Endothelial cell of umbilical vein (primary cell): ENCODE data around the gene OR8A1. TPM values are rescaled to one million over a fixed set of nuclear protein-coding genes. Genes with fewer than 3 reads are reported as not detected.

Source experiments
- BruUV-seq: library from RNA; stranded (reverse); fragments of 400-500 nt; replicated peaks from 2 replicates; lab custom pipeline; 2021; lab: Mats Ljungman, UMichigan
- CTCF ChIA-PET: fragments of 300-600, 350-600 bp; sonication (Branson Sonifier 250); formaldehyde crosslinking; loops from one replicate; lab custom pipeline; 2021; ENCODE audit warnings: antibody characterized with exemption, inconsistent platforms; lab: Charles Lee
- POLR2A ChIA-PET: fragments of 300-600, 350-600 bp; sonication (Branson Sonifier 250); formaldehyde crosslinking; loops from one replicate; lab custom pipeline; 2021; ENCODE audit warnings: antibody characterized with exemption, inconsistent platforms; lab: Charles Lee
- DNase-seq: peaks from one replicate; pipeline ENCODE4 v3.0.0-alpha.2; 2011; ENCODE audit warnings: low read depth, low spot score
- FAIRE-seq: peaks from 2 replicates; lab custom pipeline; 2011; peaks lifted over from hg19 to GRCh38; lab: Jason Lieb, UNC
- H2AFZ ChIP-seq: 2 replicates; pipeline ENCODE4 v1.6.0; 2012; ENCODE audit warnings: low read depth, low read length, control low read depth, inconsistent platforms
- H3K27ac ChIP-seq: 2 replicates; pipeline ENCODE4 v1.5.1; 2011; ENCODE audit warnings: low read depth, mild to moderate bottlenecking, control low read depth, low read length, moderate library complexity; ENCODE audit not compliant: insufficient read depth
- H3K27me3 ChIP-seq, 2 experiments: 2 replicates each; pipeline versions ENCODE4 v1.6.0 to v1.6.1; 2011; ENCODE audit warnings: low read length in 2 of 2, mixed read lengths in 1 of 2; ENCODE audit not compliant: control insufficient read depth in 2 of 2, insufficient read depth in 2 of 2
- H3K36me3 ChIP-seq, 2 experiments: 2 replicates in 1 of 2; 3 replicates in 1 of 2; pipeline ENCODE4 v1.5.1; 2011; ENCODE audit warnings: low read length in 2 of 2, mild to moderate bottlenecking in 1 of 2, moderate library complexity in 1 of 2; ENCODE audit not compliant: control insufficient read depth in 2 of 2, insufficient read depth in 2 of 2; ENCODE audit errors: extremely low read depth in 1 of 2
- H3K4me1 ChIP-seq: 3 replicates; pipeline ENCODE4 v1.5.1; 2011; ENCODE audit warnings: mild to moderate bottlenecking, low read length; ENCODE audit not compliant: control insufficient read depth, insufficient read depth; ENCODE audit errors: extremely low read depth
- H3K4me2 ChIP-seq: 2 replicates; pipeline ENCODE4 v1.6.1; 2011; ENCODE audit warnings: low read length, control low read depth, mixed read lengths; ENCODE audit not compliant: insufficient read depth
- H3K4me3 ChIP-seq, 3 experiments: fragments of 200-600 bp in 1 of 3; sonication (generic), shearing (Covaris generic) in 1 of 3; replicated peaks in 1 of 3; 2 replicates each; pipeline ENCODE4 v1.5.1; 2011 to 2016; ENCODE audit warnings: control low read depth in 3 of 3, low read length in 3 of 3, mild to moderate bottlenecking in 2 of 3, inconsistent platforms in 1 of 3, low read depth in 1 of 3, moderate library complexity in 1 of 3; ENCODE audit not compliant: insufficient read depth in 1 of 3
- H3K79me2 ChIP-seq: 2 replicates; pipeline ENCODE4 v1.6.0; 2012; ENCODE audit warnings: low read length, inconsistent platforms; ENCODE audit not compliant: control insufficient read depth, insufficient read depth
- H3K9ac ChIP-seq: replicated peaks from 2 replicates; pipeline ENCODE3; 2011; ENCODE audit warnings: low read length, control low read depth; ENCODE audit not compliant: insufficient read depth; ENCODE audit errors: extremely low read depth
- H3K9me1 ChIP-seq: replicated peaks from 3 replicates; pipeline ENCODE4 v1.6.0; 2011; ENCODE audit warnings: mild to moderate bottlenecking, low read length; ENCODE audit not compliant: control insufficient read depth, insufficient read depth; ENCODE audit errors: extremely low read depth
- H3K9me3 ChIP-seq: replicated peaks from 2 replicates; pipeline ENCODE4 v1.5.1; 2012; ENCODE audit warnings: low read length, inconsistent platforms; ENCODE audit not compliant: control insufficient read depth, insufficient read depth
- H4K20me1 ChIP-seq: replicated peaks from 2 replicates; pipeline ENCODE3; 2011; ENCODE audit warnings: mild to moderate bottlenecking, low read length; ENCODE audit not compliant: control insufficient read depth, insufficient read depth; ENCODE audit errors: extremely low read depth
- CTCF ChIP-seq, 2 donors: IDR thresholded peaks; 1 replicate in 1 of 2; 2 replicates in 1 of 2; pipeline ENCODE4 v1.5.1; 2011; ENCODE audit warnings: low read length in 2 of 2, mild to moderate bottlenecking in 2 of 2, moderate library complexity in 2 of 2, control low read depth in 1 of 2, inconsistent platforms in 1 of 2, low read depth in 1 of 2; ENCODE audit not compliant: insufficient read depth in 1 of 2; ENCODE audit errors: extremely low read depth in 1 of 2
- EZH2 ChIP-seq: IDR thresholded peaks from 2 replicates; pipeline ENCODE4 v1.6.1; 2012; ENCODE audit warnings: borderline replicate concordance, low read depth, mild to moderate bottlenecking, moderate library complexity, low read length, inconsistent platforms; ENCODE audit not compliant: severe bottlenecking
- FOS ChIP-seq: IDR thresholded peaks from 2 replicates; pipeline ENCODE4 v1.6.1; 2011; ENCODE audit warnings: mild to moderate bottlenecking, low read length, moderate library complexity, borderline replicate concordance; ENCODE audit not compliant: insufficient read depth
- GATA2 ChIP-seq: IDR thresholded peaks from 2 replicates; pipeline ENCODE4 v1.7.0; 2011; ENCODE audit warnings: low read depth, mild to moderate bottlenecking, moderate library complexity, mixed read lengths, low read length; ENCODE audit not compliant: insufficient read length, insufficient read depth
- JUN ChIP-seq: IDR thresholded peaks from 2 replicates; pipeline ENCODE4 v1.6.1; 2011; ENCODE audit warnings: borderline replicate concordance, low read depth; ENCODE audit not compliant: insufficient read length, insufficient read depth
- MAX ChIP-seq: IDR thresholded peaks from 2 replicates; pipeline ENCODE4 v1.6.1; 2011; ENCODE audit not compliant: insufficient read depth, insufficient read length
- MYC ChIP-seq: IDR thresholded peaks from one replicate; pipeline ENCODE4 v1.6.1; 2011; ENCODE audit warnings: mild to moderate bottlenecking, low read depth, low read length
- POLR2A ChIP-seq: IDR thresholded peaks from 2 replicates; pipeline ENCODE4 v1.6.1; 2012; ENCODE audit warnings: low read depth, mild to moderate bottlenecking, control low read depth, low read length
- POLR2AphosphoS5 ChIP-seq: IDR thresholded peaks from 2 replicates; pipeline ENCODE4 v1.6.1; 2012; ENCODE audit warnings: low read depth, mild to moderate bottlenecking, control low read depth, low read length, moderate library complexity; ENCODE audit not compliant: insufficient read depth
- dilution Hi-C: fragments of 300-500 bp; cut with MboI; formaldehyde crosslinking; loops from one replicate; pipeline ENCODE4 v1.15.0; 2019; ENCODE audit warnings: low sequenced_read_pairs; ENCODE audit not compliant: extremely low pct_ligation_motif_present
- intact Hi-C: fragments of 100-400 bp; cut with micrococcal nuclease; formaldehyde crosslinking; loops from one replicate; pipeline ENCODE4 v1.10.0; 2022
- polyA plus RNA-seq, 4 experiments: library from polyadenylated mRNA; depleted of rRNA in 3 of 4; stranded (reverse) in 3 of 4; unstranded in 1 of 4; fragments of >200 nt; gene quantifications; 2 replicates each; pipeline versions ENCODE4 v1.2.1 to v1.2.3, GENCODE V29; 2011 to 2012; ENCODE audit warnings: missing spikeins in 1 of 4
- total RNA-seq: library from RNA; stranded (reverse); gene quantifications from 2 replicates; pipeline ENCODE4 v1.2.3, GENCODE V29; 2021

The OR8A1 gene
- total and polyA plus RNA-seq, 2 donors (not counting 3 experiments of a cell fraction or from before 2014, with no cell fraction given): not detected

- DNase-seq (no peak), FAIRE-seq (no peak)
- Histone ChIP-seq H2AFZ (no peak overlapping the region), H3K27me3 (peaks cover 3 to 20% of the 10 kb centered on the region in 2 experiments), H3K79me2 (no peaks in the 10 kb centered on the region), H3K4me1 (no peaks in the 10 kb centered on the region), H4K20me1 (no peaks in the 10 kb centered on the region), H3K9me3 (no peaks in the 10 kb centered on the region), H3K9me1 (no peaks in the 10 kb centered on the region), H3K4me2 (no peak overlapping the region), H3K4me3 (no peak overlapping the region), H3K27ac (no peak overlapping the region), H3K9ac (no peak overlapping the region), H3K36me3 (no peaks in the 10 kb centered on the region)
- ChIA-PET CTCF (no interaction called here), POLR2A (no interaction called here)
- dilution Hi-C loops: no loop called here
- intact Hi-C loops: no loop called here
- no TSS peak for BruUV-seq
- TF ChIP-seq POLR2A: no peak
- TF ChIP-seq JUN: no peak
- TF ChIP-seq EZH2: no peak
- TF ChIP-seq FOS: no peak
- TF ChIP-seq POLR2AphosphoS5: no peak
- no peak for TF ChIP-seq GATA2
- TF ChIP-seq MYC: no peak
- TF ChIP-seq CTCF (IDR thresholded peaks at IDR 0.05; ENCODE audit: extremely low read depth in 1 of 2, insufficient read depth in 1 of 2, low read depth in 1 of 2, low read length in 2 of 2): no peak
- TF ChIP-seq MAX: no peak
Observed at GRCh38 chr11:124595302-124595701, 25.5 kb downstream of the OR8A1 start.
